NCI-H2107 treated with DMSO at 0.1 percent for 48 hours (cell line): ENCODE data around the gene CD3E.

Experiments used
- DNase-seq: peaks from one replicate; lab custom pipeline; 2025; ENCODE audit not compliant: unreplicated experiment; lab: John Stamatoyannopoulos, UW

Gene CD3E

GRCh38 chr11:118321386-118322082, 17.0 kb downstream of the CD3E start:
- DNase-seq = no peak

- DNase-seq = no peak
Observed at GRCh38 chr11:118322721-118323120, 18.2 kb downstream of the CD3E start.

GRCh38 chr11:118325283-118325682, 20.8 kb downstream of the CD3E start:
- DNase-seq = no peak

GRCh38 chr11:118328745-118329144, 24.2 kb downstream of the CD3E start:
- no peak for DNase-seq

- no peak for DNase-seq
Observed at GRCh38 chr11:118334745-118335144, 30.2 kb downstream of the CD3E start.

- DNase-seq = no peak
Observed at GRCh38 chr11:118338637-118339061, 34.1 kb downstream of the CD3E start.

GRCh38 chr11:118339281-118339961, 34.9 kb downstream of the CD3E start:
- DNase-seq = no peak

- no peak for DNase-seq
Observed at GRCh38 chr11:118340449-118340848, 35.9 kb downstream of the CD3E start.

- no peak for DNase-seq
Observed at GRCh38 chr11:118341261-118341660, 36.7 kb downstream of the CD3E start.

GRCh38 chr11:118341815-118342489, 37.4 kb downstream of the CD3E start:
- DNase-seq = no peak

GRCh38 chr11:118342503-118343161, 38.1 kb downstream of the CD3E start, which contains the start of gene CD3D:
TSS of gene CD3D (minus strand) at chr11:118342705. CDS start at chr11:118342607, 98 bp downstream.
- DNase-seq = no peak

- DNase-seq = no peak
Observed at GRCh38 chr11:118343248-118343647, 38.7 kb downstream of the CD3E start.

- DNase-seq = peak; percentile 4
Observed at GRCh38 chr11:118343981-118344515, 39.5 kb downstream of the CD3E start, which contains the start of gene CD3G. TSS of gene CD3G (plus strand) at chr11:118344344. CDS start at chr11:118344424, 80 bp downstream.

- no peak for DNase-seq
Observed at GRCh38 chr11:118349475-118349874, 44.9 kb downstream of the CD3E start.

GRCh38 chr11:118353084-118353710, 48.7 kb downstream of the CD3E start:
- no peak for DNase-seq

- no peak for DNase-seq
Observed at GRCh38 chr11:118358071-118358470, 53.5 kb downstream of the CD3E start.

- peak; percentile 88 for DNase-seq
Observed at GRCh38 chr11:118359295-118359958, 54.9 kb downstream of the CD3E start, which contains the start of gene UBE4A. TSS of gene UBE4A (plus strand) at chr11:118359600. CDS start at chr11:118365081, 5,481 bp downstream.

GRCh38 chr11:118364956-118365615, 60.6 kb downstream of the CD3E start:
- DNase-seq = no peak
